ENCODE measurements around the gene RIMS1.

RIMS1 gene

GRCh38 chr6:71886184-71887005 is at the start of gene RIMS1:
TSS of gene RIMS1 (plus strand) at chr6:71886550. CDS start at chr6:71887024, 474 bp downstream.
- DNase-seq, result no peak

GRCh38 chr6:71851214-71851613 is 35.1 kb upstream of the RIMS1 start:
- DNase-seq, result no peak

GRCh38 chr6:71852948-71853347 is 33.4 kb upstream of the RIMS1 start:
- DNase-seq, result no peak

- no peak for DNase-seq
Observed at GRCh38 chr6:71855406-71855805, 30.9 kb upstream of the RIMS1 start.

GRCh38 chr6:71879016-71879415 is 7.3 kb upstream of the RIMS1 start:
- DNase-seq, result no peak

GRCh38 chr6:71887006-71887743 is 825 bp downstream of the RIMS1 start:
- no peak for DNase-seq

- DNase-seq, result no peak
Observed at GRCh38 chr6:71887744-71888230, 1.4 kb downstream of the RIMS1 start.

GRCh38 chr6:71888756-71889340 is 2.5 kb downstream of the RIMS1 start:
- no peak for DNase-seq

GRCh38 chr6:71889366-71889765 is 3.0 kb downstream of the RIMS1 start:
- DNase-seq, result no peak

GRCh38 chr6:71892641-71893040 is 6.3 kb downstream of the RIMS1 start:
- DNase-seq, result no peak

GRCh38 chr6:71900642-71901041 is 14.3 kb downstream of the RIMS1 start:
- no peak for DNase-seq

GRCh38 chr6:71902261-71902660 is 15.9 kb downstream of the RIMS1 start:
- no peak for DNase-seq

GRCh38 chr6:71906813-71907212 is 20.5 kb downstream of the RIMS1 start:
- no peak for DNase-seq

GRCh38 chr6:71908162-71908765 is 21.9 kb downstream of the RIMS1 start:
- no peak for DNase-seq

- DNase-seq, result no peak
Observed at GRCh38 chr6:71913444-71914234, 27.3 kb downstream of the RIMS1 start.

GRCh38 chr6:71929047-71929446 is 42.7 kb downstream of the RIMS1 start:
- no peak for DNase-seq

GRCh38 chr6:71933881-71934280 is 47.5 kb downstream of the RIMS1 start:
- no peak for DNase-seq

- no peak for DNase-seq
Observed at GRCh38 chr6:71965404-71965803, 79.1 kb downstream of the RIMS1 start.

- no peak for DNase-seq
Observed at GRCh38 chr6:71967436-71967835, 81.1 kb downstream of the RIMS1 start.

GRCh38 chr6:71977884-71978283 is 91.5 kb downstream of the RIMS1 start:
- DNase-seq, result no peak

GRCh38 chr6:71979911-71980310 is 93.6 kb downstream of the RIMS1 start:
- DNase-seq, result no peak

GRCh38 chr6:71982389-71982788 is 96.0 kb downstream of the RIMS1 start:
- no peak for DNase-seq

Data from activated CD4-positive, alpha-beta T cell treated with anti-CD3 and anti-CD28 coated beads, Interleukin-2, amount 50 U/mL, for 48 hours (primary cell).